ENCODE results near the gene UBE2N.
"Not testable (repeated sequence)": the region's sequence is repeated elsewhere in the genome, so short reads cannot be mapped to it uniquely, and the experiment has no call there.

The UBE2N gene

GRCh38 chr12:93411060-93411459 is 30.7 kb downstream of the UBE2N start:
- not testable (repeated sequence) for DNase-seq (ENCODE audit: low read depth)

GRCh38 chr12:93409343-93410187 is 32.2 kb downstream of the UBE2N start:
- DNase-seq (ENCODE audit: low read depth) = not testable (repeated sequence)

DNA sequence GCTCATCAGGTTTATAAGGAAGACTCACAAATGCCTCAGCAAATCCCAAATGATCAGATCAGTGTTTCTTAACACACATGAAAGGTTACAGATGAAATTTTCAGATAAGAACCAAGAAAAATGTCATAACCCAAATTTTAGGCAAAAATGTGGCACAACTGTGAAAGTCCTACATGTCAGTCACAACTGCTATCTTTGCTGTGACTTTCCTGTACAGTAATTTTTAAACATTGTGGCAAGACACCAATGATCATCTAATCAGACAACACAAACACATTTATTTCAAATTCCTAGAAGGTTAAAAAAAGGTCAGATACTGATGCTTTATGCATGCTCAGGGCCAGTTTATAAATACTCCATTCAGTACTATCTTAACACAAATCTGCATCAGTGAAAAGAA is 32.9 kb downstream of the UBE2N start:
- no peak for DNase-seq (ENCODE audit: low read depth)

DNA sequence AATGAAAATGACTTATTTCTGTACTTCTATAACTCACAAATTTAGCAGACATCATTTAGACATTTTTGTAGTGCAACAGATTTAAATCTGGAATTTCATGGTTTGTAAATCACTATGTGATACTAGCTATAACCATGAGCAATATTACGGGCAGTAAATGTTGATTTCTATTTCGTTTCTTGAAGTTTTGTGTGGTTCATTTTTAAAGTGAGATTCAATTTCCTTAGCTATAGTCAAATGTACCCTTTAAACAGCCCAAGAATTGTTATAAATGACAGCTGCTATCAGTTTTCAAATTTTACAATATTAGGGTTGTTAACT is 33.8 kb downstream of the UBE2N start:
- DNase-seq (ENCODE audit: low read depth) = no peak

DNA sequence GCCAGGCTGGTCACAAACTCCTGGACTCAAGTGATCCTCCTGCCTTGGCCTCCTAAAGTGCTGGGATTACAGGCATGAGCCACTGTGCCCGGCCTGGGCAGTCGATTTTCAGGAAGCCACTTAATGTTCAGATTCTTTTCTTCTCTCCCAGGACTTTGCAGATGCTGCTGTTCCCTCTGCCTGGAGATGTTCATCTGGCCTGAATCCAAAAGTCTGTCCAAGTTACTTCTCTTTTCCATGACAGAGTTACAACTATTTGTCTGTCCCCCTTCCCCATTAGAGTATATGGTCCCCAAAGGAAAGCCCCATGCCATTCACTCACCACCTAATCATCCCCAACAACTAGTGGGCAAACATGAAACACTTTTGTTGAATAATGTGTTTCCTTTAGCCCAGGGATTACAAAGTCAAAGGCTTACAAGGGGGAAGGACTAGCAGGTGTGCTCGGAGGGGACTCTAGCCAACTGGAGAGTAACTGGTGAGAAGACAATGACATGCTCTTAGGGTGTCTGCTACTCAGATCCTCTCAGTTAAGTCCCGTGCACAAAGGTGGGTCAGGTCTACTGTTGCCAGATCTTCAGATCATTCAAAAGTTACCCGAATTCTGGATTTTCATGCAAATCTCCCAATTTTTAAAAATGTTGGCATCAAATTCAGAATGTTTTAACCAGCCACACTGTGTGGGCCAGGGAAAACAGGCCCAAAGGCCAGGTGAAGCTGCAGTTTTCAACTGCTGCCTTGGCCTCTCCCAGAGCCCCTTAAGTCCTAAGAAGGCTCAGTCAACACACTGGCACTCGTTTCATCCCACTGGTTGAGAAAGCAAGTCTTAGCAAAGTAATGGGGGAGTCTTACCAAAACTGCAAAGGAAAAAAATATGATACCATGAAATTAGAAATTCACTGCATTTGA is 34.4 kb downstream of the UBE2N start:
- no peak for DNase-seq (ENCODE audit: low read depth)

DNA sequence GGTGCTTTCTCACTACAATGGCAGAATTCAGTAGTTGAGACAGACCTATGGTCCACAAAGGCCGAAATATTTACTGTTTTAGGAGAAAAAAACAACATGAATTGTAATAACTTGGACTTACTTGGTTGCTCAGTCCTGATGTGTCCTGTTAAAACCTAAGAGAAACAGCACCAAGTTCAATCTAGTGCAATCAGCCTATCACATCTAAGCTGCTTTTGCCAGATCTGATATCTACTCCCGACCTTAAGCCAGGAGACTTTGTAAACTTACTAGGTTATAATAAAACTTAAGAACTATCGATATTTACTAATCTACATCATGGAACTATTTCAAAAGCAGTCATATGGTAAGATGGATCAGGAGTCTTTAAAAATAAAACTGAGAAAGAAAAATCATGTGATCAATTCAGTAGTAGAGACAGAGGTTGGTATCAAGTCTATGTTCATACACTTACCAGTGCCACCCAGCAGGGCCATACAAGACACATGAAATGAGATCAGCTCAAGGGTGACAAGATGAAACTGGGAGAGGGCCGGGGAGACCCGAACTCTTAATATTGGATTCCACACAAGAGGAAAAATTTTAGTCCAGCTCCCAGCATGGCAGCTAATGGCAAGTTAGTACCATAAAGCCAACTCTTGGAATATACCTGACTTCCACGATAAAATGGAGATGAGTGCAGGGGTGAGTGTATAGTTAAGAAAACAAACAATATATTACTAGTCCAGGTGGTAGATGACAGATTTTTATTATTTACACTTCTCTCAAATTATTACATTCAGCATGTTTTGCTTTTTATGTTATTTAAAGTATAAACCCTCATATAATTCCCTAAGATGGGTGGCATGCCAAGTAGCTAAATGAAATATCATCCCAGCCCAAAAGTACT is 36.5 kb downstream of the UBE2N start:
- no peak for DNase-seq (ENCODE audit: low read depth)

DNA sequence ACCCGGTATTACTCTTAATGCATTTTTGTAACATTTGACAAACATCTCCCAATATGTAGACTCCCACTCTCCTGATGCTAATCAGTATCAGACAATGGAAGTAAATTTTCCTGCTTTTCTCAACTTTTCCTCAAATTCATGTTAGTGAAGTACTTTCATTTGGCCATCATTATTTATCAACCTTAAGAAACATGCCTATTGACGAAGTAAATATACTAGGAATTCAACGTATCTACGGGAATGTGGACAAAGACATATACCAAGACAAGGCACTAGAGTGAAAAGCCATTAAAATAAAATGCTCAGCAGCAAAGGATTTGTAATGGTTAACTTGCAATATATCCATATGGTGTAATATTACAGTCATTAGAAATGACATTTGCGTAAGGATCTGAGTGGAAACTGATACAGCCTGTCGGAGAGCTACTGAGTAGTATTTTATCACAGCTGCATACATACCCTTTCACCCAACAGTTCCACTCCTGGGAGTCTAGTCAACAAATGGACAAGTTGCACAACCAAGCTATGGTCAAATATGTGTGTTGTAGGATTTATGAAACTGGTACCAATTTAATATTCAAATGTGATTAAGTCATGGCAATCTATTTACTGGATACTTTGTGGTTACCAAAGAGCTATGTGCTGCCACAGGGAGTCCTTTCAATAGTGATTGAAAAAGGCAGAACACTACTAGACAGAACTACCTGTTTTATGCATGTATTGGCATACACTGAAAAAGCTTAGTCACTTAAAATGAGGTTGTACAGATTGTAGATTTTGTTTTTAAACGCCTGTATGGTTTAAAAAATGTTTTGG is 37.6 kb downstream of the UBE2N start:
- DNase-seq (ENCODE audit: low read depth) = no peak

DNA sequence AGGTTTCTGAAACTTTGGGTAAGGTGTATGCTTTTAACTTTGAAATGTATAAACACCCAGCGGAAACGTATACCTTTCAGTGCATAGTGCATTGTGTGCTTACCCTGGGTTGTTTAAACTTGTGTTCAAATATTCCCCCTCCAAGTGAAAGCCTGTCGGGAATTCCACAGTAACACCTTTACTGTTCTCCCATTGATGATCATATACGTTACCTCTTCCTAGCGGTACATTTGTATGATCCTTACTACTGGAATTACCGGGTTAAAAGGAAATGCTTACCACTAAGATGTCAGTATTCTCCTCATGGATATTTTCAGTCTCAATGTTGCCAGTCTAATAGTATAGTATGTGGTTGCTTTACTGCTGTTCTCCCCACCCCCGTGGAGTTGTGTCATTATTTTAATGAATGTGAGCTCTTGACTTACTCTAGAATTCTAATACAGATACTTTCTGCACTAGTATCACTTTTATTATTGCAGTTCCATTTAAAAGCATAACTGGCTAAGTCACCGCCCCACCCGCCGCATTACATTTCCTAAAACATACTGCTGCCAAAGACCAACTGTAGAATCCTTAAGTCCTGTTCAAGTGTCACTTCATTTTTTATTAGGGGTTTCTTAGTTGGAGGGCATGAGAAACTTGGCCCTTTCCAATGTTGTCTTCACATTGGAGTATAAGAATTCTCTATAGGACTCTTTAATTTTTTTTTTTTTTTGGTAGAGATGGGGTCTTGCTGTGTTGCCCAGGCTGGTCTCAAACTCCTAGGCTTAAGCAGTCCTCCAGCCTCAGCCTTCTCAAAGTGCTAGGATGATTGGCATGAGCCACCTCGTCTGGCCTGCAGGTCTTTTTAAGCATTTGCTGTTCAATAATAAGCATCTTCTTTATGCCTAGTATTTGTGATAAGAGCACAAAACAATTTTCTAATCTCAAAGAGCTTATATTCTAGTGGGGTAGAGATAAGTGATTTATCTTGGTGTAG is 39.1 kb downstream of the UBE2N start:
- DNase-seq (ENCODE audit: low read depth) = no peak

GRCh38 chr12:93399183-93399863 is 42.4 kb downstream of the UBE2N start:
- DNase-seq (ENCODE audit: low read depth) = not testable (repeated sequence)

DNA sequence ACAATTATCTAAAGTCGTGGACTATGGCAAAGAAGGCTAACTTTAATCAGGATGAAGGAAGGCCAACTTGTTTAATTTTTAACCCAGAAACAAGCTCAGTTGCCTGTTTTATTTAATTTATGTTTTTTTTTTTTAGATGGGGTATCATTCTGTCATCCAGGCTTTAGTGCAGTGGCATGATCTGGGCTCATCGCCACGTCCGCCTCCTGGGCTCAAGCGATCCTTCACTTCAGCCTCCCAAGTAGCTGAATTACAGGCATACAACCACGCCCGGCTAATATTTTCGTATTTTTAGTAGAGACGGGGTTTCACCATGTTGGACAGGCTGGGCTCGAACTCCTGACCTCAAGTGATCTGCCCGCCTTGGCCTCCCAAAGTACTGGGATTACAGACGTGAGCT is 44.3 kb downstream of the UBE2N start:
- DNase-seq (ENCODE audit: low read depth) = no peak

DNA sequence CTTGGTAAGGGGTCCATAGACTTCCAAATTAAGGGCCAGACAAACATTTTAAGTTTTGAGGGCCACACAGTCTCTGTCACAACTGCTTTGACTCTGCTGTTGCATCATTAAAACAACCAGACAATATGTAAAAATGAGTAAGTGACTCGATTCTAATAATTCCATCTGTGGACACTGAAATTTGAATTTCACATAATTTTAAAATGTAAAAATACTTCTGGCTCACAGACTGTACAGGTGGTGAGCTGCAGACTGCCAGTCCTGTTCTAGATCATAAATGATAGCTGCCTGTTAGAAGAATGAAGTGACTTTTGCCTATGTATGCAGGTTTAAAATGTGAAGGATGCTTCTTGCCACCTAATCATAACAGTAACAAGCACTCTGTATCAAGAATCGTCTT is 48.3 kb downstream of the UBE2N start:
- no peak for DNase-seq (ENCODE audit: low read depth)

- DNase-seq (ENCODE audit: low read depth) = no peak
Measured at GRCh38 chr12:93390549-93391297, 51.0 kb downstream of the UBE2N start.

DNA sequence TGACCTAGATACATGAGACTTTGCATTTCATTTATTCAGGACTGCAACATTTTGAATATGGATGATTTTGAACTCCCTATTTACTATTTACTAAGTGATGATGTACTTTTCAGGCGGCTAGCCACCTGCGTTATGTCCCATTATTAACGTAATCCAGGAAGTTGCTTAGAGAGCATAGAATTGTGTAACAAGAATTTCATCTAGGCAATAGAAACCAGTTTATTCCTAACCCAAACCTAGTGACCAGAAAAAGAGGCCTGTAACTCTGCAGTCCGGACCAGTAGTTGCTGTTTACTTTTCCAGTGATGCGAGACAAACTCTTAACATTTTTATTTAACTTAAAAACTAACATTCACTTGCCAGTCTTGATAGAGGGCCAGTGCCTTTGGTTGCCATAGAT is 51.7 kb downstream of the UBE2N start:
- DNase-seq (ENCODE audit: low read depth) = no peak

GRCh38 chr12:93387780-93388179 is 54.0 kb downstream of the UBE2N start:
- no peak for DNase-seq (ENCODE audit: low read depth)

- not testable (repeated sequence) for DNase-seq (ENCODE audit: low read depth)
Measured at GRCh38 chr12:93381976-93382437, 59.7 kb downstream of the UBE2N start.

GRCh38 chr12:93381161-93381975 is 60.4 kb downstream of the UBE2N start:
- no peak for DNase-seq (ENCODE audit: low read depth)

GRCh38 chr12:93380480-93381121 is 61.1 kb downstream of the UBE2N start:
- DNase-seq (ENCODE audit: low read depth) = no peak

Data from HS-27A (cell line).